Endothelial cell (in vitro differentiated cells): ENCODE data around the gene RING1. TPM values are rescaled to one million over a fixed set of nuclear protein-coding genes. Genes with fewer than 3 reads are reported as not detected.
"Not testable (repeated sequence)": the region's sequence is repeated elsewhere in the genome, so short reads cannot be mapped to it uniquely, and the experiment has no call there.

Experiments used
- DNase-seq: peaks from one replicate; pipeline ENCODE4 v3.0.0; 2021; ENCODE audit warnings: low spot score
- H3K27ac Mint-ChIP-seq: one replicate; pipeline ENCODE4 v1.8.0; 2021; ENCODE audit warnings: mixed read lengths, inconsistent platforms; ENCODE audit not compliant: unreplicated experiment
- H3K27me3 Mint-ChIP-seq: one replicate; pipeline ENCODE4 v1.8.0; 2021; ENCODE audit warnings: mild to moderate bottlenecking, moderate library complexity, mixed read lengths, inconsistent platforms; ENCODE audit not compliant: unreplicated experiment
- H3K36me3 Mint-ChIP-seq: one replicate; pipeline ENCODE4 v1.8.0; 2021; ENCODE audit warnings: mild to moderate bottlenecking, low read depth, mixed read lengths, inconsistent platforms; ENCODE audit not compliant: unreplicated experiment
- H3K4me1 Mint-ChIP-seq: one replicate; pipeline ENCODE4 v1.8.0; 2021; ENCODE audit warnings: mild to moderate bottlenecking, mixed read lengths, inconsistent platforms; ENCODE audit not compliant: unreplicated experiment
- H3K4me3 Mint-ChIP-seq: one replicate; pipeline ENCODE4 v1.8.0; 2021; ENCODE audit warnings: mild to moderate bottlenecking, mixed read lengths, inconsistent platforms; ENCODE audit not compliant: unreplicated experiment
- H3K9me3 Mint-ChIP-seq: one replicate; pipeline ENCODE4 v1.8.0; 2021; ENCODE audit warnings: mixed read lengths, inconsistent platforms; ENCODE audit not compliant: unreplicated experiment
- total RNA-seq: library from RNA; stranded (reverse); fragmentation: NEBNext Ultra II Directional; extraction: Animal tissue kit (Norgen Biotek cat#: 25700); gene quantifications from one replicate; pipeline ENCODE4 v1.2.1, GENCODE V29; 2021; ENCODE audit not compliant: unreplicated experiment
- TF ChIP-seq, protein P1 (sequence below): fragments of 200-600 bp; sonication (generic); IDR thresholded peaks from one replicate; pipeline ENCODE4 v1.5.0; 2021; ENCODE audit warnings: antibody characterized with exemption; ENCODE audit not compliant: unreplicated experiment

The RING1 gene
- total RNA-seq, 1 donor from 2014 or later = 19.6 TPM

DNA sequence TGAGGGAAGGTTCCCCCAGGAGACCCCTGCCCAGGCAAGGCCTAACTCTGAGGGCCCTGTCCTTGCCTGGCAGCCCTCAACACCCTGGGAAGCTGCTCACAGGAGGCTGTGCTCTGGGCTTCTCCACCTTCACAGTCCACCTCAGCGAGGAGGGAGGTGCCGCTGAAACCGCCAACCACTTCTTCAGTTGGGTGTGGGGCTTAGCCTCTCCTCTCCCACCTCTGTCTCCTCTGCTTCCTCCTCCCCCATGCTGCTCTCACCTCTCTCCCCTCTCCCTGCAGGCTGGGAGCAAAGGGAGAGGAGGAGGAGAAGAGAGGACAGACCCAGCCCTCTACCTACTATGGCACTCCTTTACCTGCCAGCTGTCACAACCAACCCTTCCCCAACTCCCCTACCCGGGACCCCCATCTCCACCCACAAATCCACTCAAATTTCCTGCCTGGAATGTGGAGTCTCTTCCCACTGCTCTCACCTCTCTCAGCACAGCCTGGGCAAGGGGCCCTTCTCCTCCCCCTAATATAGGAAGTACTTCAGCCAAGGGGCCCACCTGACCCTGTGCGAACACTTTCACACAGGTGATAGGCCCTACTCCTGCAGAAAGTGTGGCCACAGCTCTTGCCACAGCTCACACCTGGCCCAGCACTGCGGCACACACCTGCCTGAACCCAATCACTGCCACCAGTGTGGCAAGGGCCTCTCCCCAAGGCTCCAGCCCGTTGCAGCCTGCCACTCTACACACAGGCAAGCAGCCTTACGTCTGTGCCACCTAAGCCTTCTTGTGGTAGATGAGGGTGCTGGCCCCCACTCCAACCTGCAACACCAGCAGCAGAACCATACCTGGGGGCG lies 7.2 kb downstream of the RING1 start:
- Mint-ChIP-seq H3K4me1 (peaks cover 12% of the 10 kb centered on the region), H3K27ac (no peak overlapping the region), H3K9me3 (no peaks in the 10 kb centered on the region), H3K4me3 (no peak overlapping the region), H3K36me3 (peaks cover 14% of the 10 kb centered on the region), H3K27me3 (peaks cover 20% of the 10 kb centered on the region)
- TF ChIP-seq, protein P1, sequence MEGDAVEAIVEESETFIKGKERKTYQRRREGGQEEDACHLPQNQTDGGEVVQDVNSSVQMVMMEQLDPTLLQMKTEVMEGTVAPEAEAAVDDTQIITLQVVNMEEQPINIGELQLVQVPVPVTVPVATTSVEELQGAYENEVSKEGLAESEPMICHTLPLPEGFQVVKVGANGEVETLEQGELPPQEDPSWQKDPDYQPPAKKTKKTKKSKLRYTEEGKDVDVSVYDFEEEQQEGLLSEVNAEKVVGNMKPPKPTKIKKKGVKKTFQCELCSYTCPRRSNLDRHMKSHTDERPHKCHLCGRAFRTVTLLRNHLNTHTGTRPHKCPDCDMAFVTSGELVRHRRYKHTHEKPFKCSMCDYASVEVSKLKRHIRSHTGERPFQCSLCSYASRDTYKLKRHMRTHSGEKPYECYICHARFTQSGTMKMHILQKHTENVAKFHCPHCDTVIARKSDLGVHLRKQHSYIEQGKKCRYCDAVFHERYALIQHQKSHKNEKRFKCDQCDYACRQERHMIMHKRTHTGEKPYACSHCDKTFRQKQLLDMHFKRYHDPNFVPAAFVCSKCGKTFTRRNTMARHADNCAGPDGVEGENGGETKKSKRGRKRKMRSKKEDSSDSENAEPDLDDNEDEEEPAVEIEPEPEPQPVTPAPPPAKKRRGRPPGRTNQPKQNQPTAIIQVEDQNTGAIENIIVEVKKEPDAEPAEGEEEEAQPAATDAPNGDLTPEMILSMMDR = no peak
- no peak for DNase-seq

DNA sequence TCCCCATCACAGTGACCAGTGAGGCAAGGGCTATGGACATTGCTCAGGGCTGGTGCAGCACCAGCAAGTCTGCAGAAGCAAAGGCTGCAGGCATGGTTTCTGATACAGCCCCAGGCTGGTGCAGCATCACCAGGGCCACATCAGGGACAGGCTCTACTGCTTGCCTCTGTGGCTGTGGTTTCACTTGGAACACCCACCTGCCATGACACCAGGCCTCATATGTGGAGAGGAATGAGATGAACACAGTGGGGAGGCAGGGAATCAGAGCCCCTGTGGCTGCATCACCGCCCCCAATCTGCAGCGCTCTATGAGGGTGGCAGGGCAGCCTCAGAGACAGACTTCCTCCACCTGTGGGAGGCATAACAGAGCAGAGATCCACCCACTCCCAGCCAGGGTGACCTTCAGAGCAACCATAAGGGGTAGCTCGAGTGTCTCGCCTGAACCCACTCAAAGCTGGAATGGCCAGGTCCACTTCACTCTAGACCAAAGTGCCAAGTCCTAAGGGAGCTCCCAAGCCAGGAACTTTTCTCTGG lies 7.9 kb downstream of the RING1 start:
- H3K4me1 Mint-ChIP-seq = peaks cover 12% of the 10 kb centered on the region
- no peak overlapping the region for H3K4me3 Mint-ChIP-seq
- H3K27ac Mint-ChIP-seq = no peak overlapping the region
- no peaks in the 10 kb centered on the region for H3K9me3 Mint-ChIP-seq
- no peak for DNase-seq
- H3K27me3 Mint-ChIP-seq = peaks cover 18% of the 10 kb centered on the region
- TF ChIP-seq, protein P1 = no peak
- H3K36me3 Mint-ChIP-seq = peaks cover 11% of the 10 kb centered on the region

DNA sequence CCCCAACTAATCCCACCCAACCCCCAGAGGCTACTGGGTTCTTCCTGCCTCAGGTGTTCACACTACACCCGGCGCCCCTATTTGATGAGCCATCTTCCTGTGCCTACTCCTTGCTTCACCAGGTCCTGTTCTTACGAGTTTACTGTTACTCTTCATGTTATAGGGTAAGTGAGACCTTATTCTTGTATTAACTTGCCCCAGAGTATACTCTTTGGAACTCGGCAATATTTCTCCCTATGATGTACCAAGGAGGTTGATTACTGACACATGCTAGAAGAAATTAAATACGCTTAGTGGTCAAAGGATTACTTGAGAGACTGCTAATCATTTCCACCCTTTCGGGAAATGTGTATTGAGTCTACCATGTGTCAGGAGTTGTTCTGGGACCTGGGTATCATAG lies 8.9 kb downstream of the RING1 start:
- H3K27ac Mint-ChIP-seq = no peak overlapping the region
- peaks cover 16% of the 10 kb centered on the region for H3K27me3 Mint-ChIP-seq
- no peak for DNase-seq
- H3K4me3 Mint-ChIP-seq = no peak overlapping the region
- TF ChIP-seq, protein P1 = no peak
- no peaks in the 10 kb centered on the region for H3K9me3 Mint-ChIP-seq
- peaks cover 7% of the 10 kb centered on the region for H3K36me3 Mint-ChIP-seq
- peaks cover 12% of the 10 kb centered on the region for H3K4me1 Mint-ChIP-seq

DNA sequence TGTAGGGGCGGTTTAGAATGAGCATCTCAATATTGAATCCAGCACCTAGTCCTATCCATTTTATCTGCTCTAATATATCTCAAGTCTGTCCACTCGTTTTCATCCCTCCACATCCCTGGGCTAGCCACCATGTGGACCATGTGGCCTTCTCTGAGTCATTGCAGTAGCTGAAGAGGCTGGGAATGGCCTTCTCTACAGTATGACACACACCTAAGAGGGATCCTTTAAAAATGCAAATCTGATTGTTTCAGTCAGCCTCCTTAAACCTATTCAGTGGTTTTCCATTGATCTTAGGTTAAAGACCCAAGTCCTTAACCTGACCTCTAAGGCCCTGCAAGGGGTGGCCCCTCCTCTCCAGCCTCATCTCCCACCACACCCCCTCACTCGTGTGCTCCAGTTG lies 9.4 kb downstream of the RING1 start:
- H3K4me1 Mint-ChIP-seq = peaks cover 8% of the 10 kb centered on the region
- H3K9me3 Mint-ChIP-seq = no peaks in the 10 kb centered on the region
- TF ChIP-seq, protein P1 = no peak
- no peak overlapping the region for H3K4me3 Mint-ChIP-seq
- peaks cover 12% of the 10 kb centered on the region for H3K27me3 Mint-ChIP-seq
- no peak for DNase-seq
- no peak overlapping the region for H3K27ac Mint-ChIP-seq
- H3K36me3 Mint-ChIP-seq = peaks cover 3% of the 10 kb centered on the region

DNA sequence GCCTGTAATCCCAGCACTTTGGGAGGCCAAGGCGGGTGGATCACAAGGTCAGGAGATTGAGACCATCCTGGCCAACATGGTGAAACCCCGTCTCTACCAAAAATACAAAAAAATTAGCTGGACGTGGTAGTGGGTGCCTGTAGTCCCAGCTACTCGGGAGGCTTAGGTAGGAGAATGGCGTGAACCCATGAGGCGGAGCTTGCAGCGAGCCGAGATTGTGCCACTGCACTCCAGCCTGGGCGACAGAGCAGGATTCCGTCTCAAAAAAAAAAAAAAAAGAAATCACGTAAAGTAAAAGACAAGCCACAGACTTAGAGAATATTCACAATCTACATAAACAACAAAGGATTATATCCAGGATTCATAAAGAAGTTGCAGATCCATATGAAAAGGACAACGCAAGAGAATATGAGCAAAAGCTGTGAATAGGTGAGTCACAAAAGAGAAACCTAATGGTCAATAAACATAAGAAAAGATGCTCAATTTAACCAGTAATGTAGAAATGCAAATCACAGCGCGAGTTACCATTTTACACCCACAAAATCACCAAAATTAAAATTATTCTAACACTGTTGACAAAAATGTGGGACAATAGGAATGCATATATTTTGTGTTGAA lies 18.3 kb downstream of the RING1 start:
- not testable (repeated sequence) for H3K36me3 Mint-ChIP-seq, H3K9me3 Mint-ChIP-seq, H3K4me1 Mint-ChIP-seq, H3K27ac Mint-ChIP-seq, H3K4me3 Mint-ChIP-seq, H3K27me3 Mint-ChIP-seq, DNase-seq
